GM12878 (cell line): ENCODE data around the gene SAC3D1. TPM values are rescaled to one million over a fixed set of nuclear protein-coding genes. Genes with fewer than 3 reads are reported as not detected.

ENCODE experiments used
- BHLHE40 ChIP-seq, 2 experiments: fragments of 450-650 bp in 1 of 2; IDR thresholded peaks; 2 replicates each; pipeline ENCODE4 v1.6.1; 2011 to 2017; ENCODE audit warnings: low read depth in 2 of 2, borderline replicate concordance in 1 of 2, improper control_type of control experiment in 1 of 2, low read length in 1 of 2, mild to moderate bottlenecking in 1 of 2
- CBX3 ChIP-seq: fragments of 200-600 bp; sonication (generic); IDR thresholded peaks from 2 replicates; pipeline ENCODE4 v1.6.1; 2016; ENCODE audit warnings: low read depth, borderline replicate concordance
- E2F4 ChIP-seq: IDR thresholded peaks from 2 replicates; pipeline ENCODE4 v1.6.1; 2012; ENCODE audit warnings: low read depth, low read length, improper control_type of control experiment
- FOXK2 ChIP-seq: fragments of 450-650 bp; IDR thresholded peaks from 2 replicates; pipeline ENCODE4 v1.6.1; 2017; ENCODE audit warnings: mild to moderate bottlenecking, moderate library complexity
- LARP7 ChIP-seq: fragments of 450-650 bp; IDR thresholded peaks from 2 replicates; pipeline ENCODE4 v1.6.1; 2017; ENCODE audit warnings: mild to moderate bottlenecking
- NFYA ChIP-seq: IDR thresholded peaks from 2 replicates; pipeline ENCODE4 v1.6.1; 2011; ENCODE audit warnings: low read depth, mild to moderate bottlenecking, low read length, improper control_type of control experiment, borderline replicate concordance
- NR2F1 ChIP-seq: fragments of 450-650 bp; conservative IDR thresholded peaks from 2 replicates; pipeline ENCODE4 v1.6.1; 2017; ENCODE audit warnings: mild to moderate bottlenecking
- RELA ChIP-seq: fragments of 450-650 bp; IDR thresholded peaks from 2 replicates; pipeline ENCODE4 v1.8.0; 2014; ENCODE audit warnings: borderline replicate concordance; ENCODE audit not compliant: partially characterized antibody
- REST ChIP-seq: IDR thresholded peaks from 2 replicates; pipeline ENCODE4 v1.6.1; 2012; ENCODE audit warnings: mild to moderate bottlenecking, low read depth, low read length
- SMAD5 ChIP-seq: IDR thresholded peaks from 2 replicates; pipeline ENCODE4 v1.6.1; 2016; ENCODE audit warnings: antibody characterized with exemption, low read depth
- SREBF2 ChIP-seq: IDR thresholded peaks from 2 replicates; pipeline ENCODE4 v1.6.1; 2012; ENCODE audit warnings: mild to moderate bottlenecking, low read length
- STAT3 ChIP-seq: IDR thresholded peaks from 2 replicates; pipeline ENCODE4 v1.6.1; 2011; ENCODE audit warnings: low read depth, low read length, improper control_type of control experiment
- TARDBP ChIP-seq: IDR thresholded peaks from 2 replicates; pipeline ENCODE4 v1.6.1; 2016; ENCODE audit warnings: borderline replicate concordance
- ZNF217 ChIP-seq: fragments of 450-650 bp; IDR thresholded peaks from 2 replicates; pipeline ENCODE4 v1.6.1; 2017; ENCODE audit warnings: antibody characterized with exemption, mild to moderate bottlenecking
- polyA plus RNA-seq, 11 experiments: library from polyadenylated mRNA; depleted of rRNA in 4 of 11; unstranded in 6 of 11; stranded (reverse) in 5 of 11; fragments of >200 nt; fragmentation: Nextera tagmentation in 4 of 11; fragmentation: Illumina TruSeq in 1 of 11; extraction: Ambion mirVana in 4 of 11; extraction: Trizol in 1 of 11; gene quantifications; 1 replicate in 1 of 11; 2 replicates in 10 of 11; pipeline versions ENCODE4 v1.2.1 to v1.2.3, GENCODE V29; 2011 to 2016; ENCODE audit warnings: inconsistent platforms in 2 of 11, missing spikeins in 2 of 11, low read depth in 1 of 11
- total RNA-seq, 4 experiments: library from RNA; depleted of rRNA in 3 of 4; stranded (reverse); fragments of >200 nt in 3 of 4; fragmentation: Illumina TruSeq in 1 of 4; extraction: Trizol in 1 of 4; gene quantifications; 2 replicates each; pipeline versions ENCODE4 v1.2.1 to v1.2.3, GENCODE V29; 2013 to 2021
- TF ChIP-seq, protein P1 (sequence below): fragments of 450-650 bp; IDR thresholded peaks from 2 replicates; pipeline ENCODE4 v1.6.1; 2017; ENCODE audit warnings: mild to moderate bottlenecking, moderate library complexity
- TF ChIP-seq, protein P2 (sequence below): IDR thresholded peaks from 2 replicates; pipeline ENCODE4 v1.6.1; 2011; ENCODE audit warnings: mild to moderate bottlenecking, low read depth, low read length, moderate library complexity; ENCODE audit not compliant: insufficient replicate concordance

The SAC3D1 gene
- total and polyA plus RNA-seq, 10 of the 15 experiments (the other 5 are each of a cell fraction or from before 2014, with no cell fraction given): 0.16 to 44.6 (median 12.1) TPM

GRCh38 chr11:65083834-65084597 is 43.0 kb downstream of the SAC3D1 start, which contains the start of the genes CDCA5 and ZFPL1 (continued):
- TF ChIP-seq E2F4: peak; percentile 100
- TF ChIP-seq NR2F1: peak; percentile 65
- TF ChIP-seq LARP7: peak; percentile 58; the same call in 1 of the 2 replicates
- TF ChIP-seq TARDBP: peak; percentile 77; the same call in 1 of the 2 replicates
- TF ChIP-seq BHLHE40 (IDR thresholded peaks at IDR 0.05; ENCODE audit: borderline replicate concordance in 1 of 2, low read depth in 2 of 2, low read length in 1 of 2): peak; percentile 29 to 65; a peak in 3 of 4 replicates
- TF ChIP-seq NFYA: no peak
- TF ChIP-seq ZNF217: no peak
- TF ChIP-seq, protein P1, sequence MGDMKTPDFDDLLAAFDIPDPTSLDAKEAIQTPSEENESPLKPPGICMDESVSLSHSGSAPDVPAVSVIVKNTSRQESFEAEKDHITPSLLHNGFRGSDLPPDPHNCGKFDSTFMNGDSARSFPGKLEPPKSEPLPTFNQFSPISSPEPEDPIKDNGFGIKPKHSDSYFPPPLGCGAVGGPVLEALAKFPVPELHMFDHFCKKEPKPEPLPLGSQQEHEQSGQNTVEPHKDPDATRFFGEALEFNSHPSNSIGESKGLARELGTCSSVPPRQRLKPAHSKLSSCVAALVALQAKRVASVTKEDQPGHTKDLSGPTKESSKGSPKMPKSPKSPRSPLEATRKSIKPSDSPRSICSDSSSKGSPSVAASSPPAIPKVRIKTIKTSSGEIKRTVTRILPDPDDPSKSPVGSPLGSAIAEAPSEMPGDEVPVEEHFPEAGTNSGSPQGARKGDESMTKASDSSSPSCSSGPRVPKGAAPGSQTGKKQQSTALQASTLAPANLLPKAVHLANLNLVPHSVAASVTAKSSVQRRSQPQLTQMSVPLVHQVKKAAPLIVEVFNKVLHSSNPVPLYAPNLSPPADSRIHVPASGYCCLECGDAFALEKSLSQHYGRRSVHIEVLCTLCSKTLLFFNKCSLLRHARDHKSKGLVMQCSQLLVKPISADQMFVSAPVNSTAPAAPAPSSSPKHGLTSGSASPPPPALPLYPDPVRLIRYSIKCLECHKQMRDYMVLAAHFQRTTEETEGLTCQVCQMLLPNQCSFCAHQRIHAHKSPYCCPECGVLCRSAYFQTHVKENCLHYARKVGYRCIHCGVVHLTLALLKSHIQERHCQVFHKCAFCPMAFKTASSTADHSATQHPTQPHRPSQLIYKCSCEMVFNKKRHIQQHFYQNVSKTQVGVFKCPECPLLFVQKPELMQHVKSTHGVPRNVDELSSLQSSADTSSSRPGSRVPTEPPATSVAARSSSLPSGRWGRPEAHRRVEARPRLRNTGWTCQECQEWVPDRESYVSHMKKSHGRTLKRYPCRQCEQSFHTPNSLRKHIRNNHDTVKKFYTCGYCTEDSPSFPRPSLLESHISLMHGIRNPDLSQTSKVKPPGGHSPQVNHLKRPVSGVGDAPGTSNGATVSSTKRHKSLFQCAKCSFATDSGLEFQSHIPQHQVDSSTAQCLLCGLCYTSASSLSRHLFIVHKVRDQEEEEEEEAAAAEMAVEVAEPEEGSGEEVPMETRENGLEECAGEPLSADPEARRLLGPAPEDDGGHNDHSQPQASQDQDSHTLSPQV: no peak
- TF ChIP-seq, protein P2, sequence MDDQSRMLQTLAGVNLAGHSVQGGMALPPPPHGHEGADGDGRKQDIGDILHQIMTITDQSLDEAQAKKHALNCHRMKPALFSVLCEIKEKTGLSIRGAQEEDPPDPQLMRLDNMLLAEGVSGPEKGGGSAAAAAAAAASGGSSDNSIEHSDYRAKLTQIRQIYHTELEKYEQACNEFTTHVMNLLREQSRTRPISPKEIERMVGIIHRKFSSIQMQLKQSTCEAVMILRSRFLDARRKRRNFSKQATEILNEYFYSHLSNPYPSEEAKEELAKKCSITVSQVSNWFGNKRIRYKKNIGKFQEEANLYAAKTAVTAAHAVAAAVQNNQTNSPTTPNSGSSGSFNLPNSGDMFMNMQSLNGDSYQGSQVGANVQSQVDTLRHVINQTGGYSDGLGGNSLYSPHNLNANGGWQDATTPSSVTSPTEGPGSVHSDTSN: no peak
- TF ChIP-seq FOXK2: 0 out of 2 replicates have a peak, but pooled peaks have one; percentile 22
- TF ChIP-seq CBX3: no peak
- TF ChIP-seq SMAD5: peak; percentile 84; the same call in 1 of the 2 replicates
- 0 out of 2 replicates have a peak, but pooled peaks have one; percentile 9 for TF ChIP-seq REST
- no peak for TF ChIP-seq STAT3
- 0 out of 2 replicates have a peak, but pooled peaks have one; percentile 46 for TF ChIP-seq SREBF2
- TF ChIP-seq RELA: peak; percentile 49
